ENCODE measurements around the gene KIF19.

DNA sequence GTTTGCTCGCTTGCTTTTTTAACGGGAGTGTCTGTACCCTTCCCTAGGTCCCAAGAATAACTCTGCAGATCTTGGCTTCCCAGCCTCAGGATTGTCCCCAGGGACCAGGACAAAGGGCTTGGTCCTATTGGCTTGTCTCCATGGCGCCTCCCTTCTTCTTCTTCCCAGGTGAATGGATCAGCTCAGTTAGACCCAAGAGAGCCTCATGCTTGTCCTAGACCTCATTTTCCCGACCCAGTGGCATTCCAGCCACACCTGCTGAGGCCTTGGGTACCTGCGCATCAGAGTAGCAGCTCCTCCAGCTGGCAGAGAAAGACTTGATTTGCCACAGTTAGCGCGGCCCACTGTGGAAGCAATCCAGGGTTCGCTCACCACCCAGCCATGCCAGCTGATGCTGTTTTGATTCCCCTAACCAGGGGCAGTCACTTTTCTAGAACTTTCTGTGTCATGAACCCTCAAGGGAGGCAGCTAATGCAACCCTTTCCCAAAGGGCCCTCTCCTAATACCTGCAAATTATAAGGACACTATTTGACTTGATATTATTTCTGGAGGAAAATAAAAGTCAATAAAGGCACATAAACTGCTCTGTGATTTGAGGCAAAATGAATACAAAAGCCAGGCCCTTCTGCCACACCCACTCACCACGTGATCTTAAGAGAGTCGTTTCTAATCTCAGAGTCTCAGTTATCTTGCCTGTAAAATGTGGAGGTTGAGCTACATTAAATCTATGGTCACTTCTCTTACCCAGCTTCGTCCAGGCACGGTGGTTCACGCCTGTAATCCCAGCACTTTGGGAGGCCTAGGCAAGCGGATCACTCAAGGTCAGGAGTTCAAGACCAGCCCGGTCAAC, 55.2 kb downstream of the KIF19 start:
- TF ChIP-seq POLR2A (IDR thresholded peaks at IDR 0.05) (no peak), EP300 (IDR thresholded peaks at IDR 0.05) (no peak), POLR2AphosphoS5 (IDR thresholded peaks at IDR 0.05) (no peak)
- TF ChIP-seq, protein P1, sequence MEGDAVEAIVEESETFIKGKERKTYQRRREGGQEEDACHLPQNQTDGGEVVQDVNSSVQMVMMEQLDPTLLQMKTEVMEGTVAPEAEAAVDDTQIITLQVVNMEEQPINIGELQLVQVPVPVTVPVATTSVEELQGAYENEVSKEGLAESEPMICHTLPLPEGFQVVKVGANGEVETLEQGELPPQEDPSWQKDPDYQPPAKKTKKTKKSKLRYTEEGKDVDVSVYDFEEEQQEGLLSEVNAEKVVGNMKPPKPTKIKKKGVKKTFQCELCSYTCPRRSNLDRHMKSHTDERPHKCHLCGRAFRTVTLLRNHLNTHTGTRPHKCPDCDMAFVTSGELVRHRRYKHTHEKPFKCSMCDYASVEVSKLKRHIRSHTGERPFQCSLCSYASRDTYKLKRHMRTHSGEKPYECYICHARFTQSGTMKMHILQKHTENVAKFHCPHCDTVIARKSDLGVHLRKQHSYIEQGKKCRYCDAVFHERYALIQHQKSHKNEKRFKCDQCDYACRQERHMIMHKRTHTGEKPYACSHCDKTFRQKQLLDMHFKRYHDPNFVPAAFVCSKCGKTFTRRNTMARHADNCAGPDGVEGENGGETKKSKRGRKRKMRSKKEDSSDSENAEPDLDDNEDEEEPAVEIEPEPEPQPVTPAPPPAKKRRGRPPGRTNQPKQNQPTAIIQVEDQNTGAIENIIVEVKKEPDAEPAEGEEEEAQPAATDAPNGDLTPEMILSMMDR (IDR thresholded peaks at IDR 0.05): no peak
